Aorta (tissue), 5 donors: ENCODE data around the gene HYCC2. TPM values are rescaled to one million over a fixed set of nuclear protein-coding genes. Genes with fewer than 3 reads are reported as not detected.
"Not testable (repeated sequence)": the region's sequence is repeated elsewhere in the genome, so short reads cannot be mapped to it uniquely, and the experiment has no call there.

Experiments used
- ATAC-seq: fragments of 200-7000 bp; cut with Tn5 transposase; one replicate; pipeline ENCODE4 v1.9.1; 2022; ENCODE audit warnings: moderate library complexity; ENCODE audit not compliant: low FRiP score
- DNase-seq, 2 donors: peaks; one replicate each; pipeline ENCODE4 v3.0.0-alpha.2; 2020
- H3K27ac ChIP-seq, 2 donors: one replicate each; pipeline ENCODE4 v1.5.1; 2013; ENCODE audit warnings: low read length in 2 of 2, mild to moderate bottlenecking in 2 of 2, moderate library complexity in 2 of 2, control low read depth in 1 of 2, inconsistent platforms in 1 of 2, low read depth in 1 of 2
- H3K27me3 ChIP-seq, 2 donors: one replicate each; pipeline ENCODE4 v1.6.1; 2013; ENCODE audit warnings: control low read depth in 1 of 2, low read length in 1 of 2, mild to moderate bottlenecking in 1 of 2, moderate library complexity in 1 of 2; ENCODE audit not compliant: insufficient read depth in 2 of 2, control insufficient read depth in 1 of 2
- H3K36me3 ChIP-seq, 2 donors: one replicate each; pipeline ENCODE4 v1.6.1; 2013; ENCODE audit warnings: control low read depth in 1 of 2, low read length in 1 of 2, mild to moderate bottlenecking in 1 of 2; ENCODE audit not compliant: insufficient read depth in 2 of 2, control insufficient read depth in 1 of 2
- H3K4me1 ChIP-seq, 2 donors: one replicate each; pipeline ENCODE4 v1.6.1; 2013; ENCODE audit warnings: low read length in 2 of 2, control low read depth in 1 of 2, mild to moderate bottlenecking in 1 of 2, moderate library complexity in 1 of 2; ENCODE audit not compliant: insufficient read depth in 2 of 2, control insufficient read depth in 1 of 2
- H3K4me3 ChIP-seq, 2 donors: one replicate each; pipeline ENCODE4 v1.5.1; 2013; ENCODE audit warnings: low read length in 2 of 2, control low read depth in 1 of 2, mild to moderate bottlenecking in 1 of 2
- H3K9me3 ChIP-seq: one replicate; pipeline ENCODE4 v1.6.1; 2013; ENCODE audit warnings: mild to moderate bottlenecking, low read length; ENCODE audit not compliant: control insufficient read depth
- WGBS, 2 donors: extraction: QIAGEN DNeasy Blood & Tissue Kit; methylation state at CpG; one replicate each; pipeline ENCODE4 v1.1.7; 2013; 5-methylcytosine and 5-hydroxymethylcytosine counted together
- intact Hi-C, 2 donors: fragments of 100-400 bp; cut with DNase I; formaldehyde crosslinking; loops; one replicate each; pipeline versions ENCODE4 v1.14.2 to v1.15.0; 2022
- polyA plus RNA-seq, 2 donors: library from polyadenylated mRNA; stranded (reverse); fragments of 200-250 nt; gene quantifications; one replicate each; pipeline ENCODE4 v1.2.3, GENCODE V29; 2013
- total RNA-seq, 2 donors: library from RNA; stranded (reverse); fragmentation: NEBNext Ultra II Directional; extraction: Animal tissue kit (Norgen Biotek cat#: 25700); gene quantifications; one replicate each; pipeline ENCODE4 v1.2.1, GENCODE V29; 2021
- donor health status: healthy with polysubstance abuse.
- donor health status: Bipolar disorder and iron deficiency.
- donor health status: DM: no; HTN: no; CAD: no.
- donor health status: DM: no; HTN: no; CAD: no.
- donor health status: DM: yes; HTN: yes; CAD: no.

Gene HYCC2
- total and polyA plus RNA-seq, 4 donors, result 4.8 to 31.4 (median 15.8) TPM

GRCh38 chr2:201059961-201060755 is 11.3 kb downstream of the HYCC2 start:
- WGBS, 2 donors, result 87 to 88% methylated on average over 10 of the region's 10 CpGs

DNA sequence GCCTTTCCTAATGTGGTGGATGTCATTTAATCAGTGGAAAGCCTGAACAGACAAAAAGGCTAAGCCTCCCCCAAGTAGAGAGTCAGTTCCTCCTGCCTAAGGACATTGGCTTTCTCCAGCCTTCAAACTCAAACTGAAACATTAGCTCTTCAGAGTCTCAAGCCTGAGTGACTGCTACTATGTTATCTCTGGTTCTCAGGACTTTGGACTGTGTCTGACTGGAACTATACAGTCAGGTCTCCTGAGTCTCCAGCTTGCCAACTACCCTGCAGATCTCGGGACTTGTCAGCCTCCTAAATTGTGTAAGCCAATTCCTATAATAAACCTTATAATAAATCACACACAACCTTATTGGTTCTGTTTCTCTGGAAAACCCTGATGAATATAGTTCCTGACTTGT is 12.6 kb downstream of the HYCC2 start:
- DNase-seq, result no peak

More at GRCh38 chr2:201059961-201060755, 11.3 kb downstream of the HYCC2 start:
- H3K27ac ChIP-seq, result no peak overlapping the region
- H3K4me3 ChIP-seq, result no peak overlapping the region
- H3K36me3 ChIP-seq, result peaks cover 0 to 5% of the 10 kb centered on the region in 2 donors
- intact Hi-C loops, result loop anchor here in 1 of 2 donors (5.0 kb wide), 1 partner anchor 148 kb away; no protein-coding TSS in a partner anchor
- DNase-seq, result no peak
- no peak for ATAC-seq
- H3K27me3 ChIP-seq, result no peaks in the 10 kb centered on the region
- H3K4me1 ChIP-seq, result no peaks in the 10 kb centered on the region
- no peaks in the 10 kb centered on the region for H3K9me3 ChIP-seq

GRCh38 chr2:201057715-201058248 is 13.7 kb downstream of the HYCC2 start:
- ATAC-seq (no peak), DNase-seq (no peak)
- Histone ChIP-seq H3K4me3 (no peak overlapping the region), H3K27ac (no peak overlapping the region), H3K36me3 (peaks cover 0 to 5% of the 10 kb centered on the region in 2 donors), H3K4me1 (peaks cover 0 to 2% of the 10 kb centered on the region in 2 donors), H3K27me3 (no peaks in the 10 kb centered on the region), H3K9me3 (no peaks in the 10 kb centered on the region)
- intact Hi-C loops, result loop anchor here in 1 of 2 donors (5.0 kb wide), 1 partner anchor 145 kb away; no protein-coding TSS in a partner anchor
- 85% methylated on average over 4 of the region's 4 CpGs for WGBS, 2 donors

More for the DNA sequence above, 12.6 kb downstream of the HYCC2 start:
- 33 to 43% methylated on average over 1 of the region's 1 CpG for WGBS, 2 donors
- Histone ChIP-seq H3K27me3 (no peaks in the 10 kb centered on the region), H3K4me1 (peaks cover 0 to 2% of the 10 kb centered on the region in 2 donors), H3K27ac (no peak overlapping the region), H3K36me3 (peaks cover 0 to 5% of the 10 kb centered on the region in 2 donors), H3K9me3 (no peaks in the 10 kb centered on the region), H3K4me3 (no peak overlapping the region)
- no peak for ATAC-seq
- intact Hi-C loops, result loop anchor here in 1 of 2 donors (5.0 kb wide), 1 partner anchor 147 kb away; no protein-coding TSS in a partner anchor

DNA sequence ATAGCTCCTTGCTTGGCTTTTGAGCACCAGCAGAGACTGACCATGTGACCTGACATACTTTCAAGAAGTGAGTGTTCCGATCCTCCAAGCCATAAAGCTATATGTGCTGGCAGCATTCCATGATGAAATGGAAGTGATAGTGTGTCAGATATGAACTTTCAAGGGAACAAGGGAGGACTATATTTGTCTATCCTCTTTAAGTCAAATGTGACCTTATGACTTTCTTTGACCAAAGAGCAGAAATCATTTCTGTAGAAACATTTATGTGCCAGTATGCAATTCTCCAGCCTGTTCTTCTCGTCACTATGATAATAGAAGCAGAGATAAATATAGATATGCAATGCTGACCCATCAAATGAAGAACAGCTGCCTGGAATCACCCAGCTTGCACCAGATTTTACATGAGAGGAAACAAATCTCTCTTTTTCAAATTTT is 14.4 kb downstream of the HYCC2 start:
- Histone ChIP-seq H3K9me3 (no peaks in the 10 kb centered on the region), H3K27me3 (no peaks in the 10 kb centered on the region), H3K27ac (no peak overlapping the region), H3K4me3 (no peak overlapping the region), H3K36me3 (peaks cover 0 to 5% of the 10 kb centered on the region in 2 donors), H3K4me1 (peaks cover 0 to 2% of the 10 kb centered on the region in 2 donors)
- WGBS, 2 donors, result 34 to 39% methylated on average over 2 of the region's 2 CpGs
- ATAC-seq, result no peak
- no peak for DNase-seq
- intact Hi-C loops, result loop anchor here in 1 of 2 donors (5.0 kb wide), 1 partner anchor 145 kb away; no protein-coding TSS in a partner anchor

GRCh38 chr2:201049455-201049854 is 22.0 kb downstream of the HYCC2 start:
- WGBS, 2 donors, result 97 to 98% methylated on average over 11 of the region's 11 CpGs
- H3K4me1 ChIP-seq, result peaks cover 0 to 2% of the 10 kb centered on the region in 2 donors
- no peaks in the 10 kb centered on the region for H3K27me3 ChIP-seq
- ATAC-seq (no peak), DNase-seq (no peak)
- H3K36me3 ChIP-seq, result no peaks in the 10 kb centered on the region
- intact Hi-C loops, result no loop called here
- no peak overlapping the region for H3K4me3 ChIP-seq
- H3K9me3 ChIP-seq, result no peaks in the 10 kb centered on the region
- no peak overlapping the region for H3K27ac ChIP-seq

GRCh38 chr2:201046881-201047280 is 24.6 kb downstream of the HYCC2 start:
- no peak for DNase-seq
- ATAC-seq, result no peak
- Histone ChIP-seq H3K4me1 (no peaks in the 10 kb centered on the region), H3K27me3 (no peaks in the 10 kb centered on the region), H3K9me3 (no peaks in the 10 kb centered on the region), H3K36me3 (no peaks in the 10 kb centered on the region), H3K27ac (no peak overlapping the region), H3K4me3 (no peak overlapping the region)
- intact Hi-C loops, result no loop called here
- 97 to 98% methylated on average over 2 of the region's 2 CpGs for WGBS, 2 donors

GRCh38 chr2:201043050-201043449 is 28.4 kb downstream of the HYCC2 start:
- H3K27me3 ChIP-seq, H3K4me3 ChIP-seq, H3K36me3 ChIP-seq, H3K27ac ChIP-seq, H3K4me1 ChIP-seq, ATAC-seq, DNase-seq, H3K9me3 ChIP-seq, intact Hi-C loops: not testable (repeated sequence)
- WGBS, 2 donors, result 91 to 99% methylated on average over 4 to 5 of the region's 5 CpGs

- H3K36me3 ChIP-seq, intact Hi-C loops: not testable (repeated sequence)
- WGBS, 2 donors, result 91 to 98% methylated on average over 7 to 36 of the region's 36 CpGs
Measured at GRCh38 chr2:201042451-201042850, 29.0 kb downstream of the HYCC2 start.

More at GRCh38 chr2:201042451-201042850, 29.0 kb downstream of the HYCC2 start:
- H3K27ac ChIP-seq, H3K4me1 ChIP-seq, H3K9me3 ChIP-seq, H3K4me3 ChIP-seq, DNase-seq, ATAC-seq, H3K27me3 ChIP-seq: not testable (repeated sequence)
